Measurements from ENCODE around the gene DGKG.

Gene DGKG

GRCh38 chr3:186210852-186211500 lies 151.1 kb downstream of the DGKG start:
- DNase-seq (ENCODE audit: low spot score): no peak

- no peak for DNase-seq (ENCODE audit: low spot score)
Observed at GRCh38 chr3:186209810-186210752, 152.0 kb downstream of the DGKG start.

- DNase-seq (ENCODE audit: low spot score): no peak
Observed at GRCh38 chr3:186208296-186208989, 153.6 kb downstream of the DGKG start.

- DNase-seq (ENCODE audit: low spot score): no peak
Observed at GRCh38 chr3:186207515-186207914, 154.5 kb downstream of the DGKG start.

- no peak for DNase-seq (ENCODE audit: low spot score)
Observed at GRCh38 chr3:186200726-186201125, 161.3 kb downstream of the DGKG start.

- DNase-seq (ENCODE audit: low spot score): no peak
Observed at GRCh38 chr3:186198442-186198841, 163.6 kb downstream of the DGKG start.

- no peak for DNase-seq (ENCODE audit: low spot score)
Observed at GRCh38 chr3:186194451-186194811, 167.6 kb downstream of the DGKG start.

- no peak for DNase-seq (ENCODE audit: low spot score)
Observed at GRCh38 chr3:186193534-186194450, 168.2 kb downstream of the DGKG start.

GRCh38 chr3:186192823-186193222 lies 169.2 kb downstream of the DGKG start:
- no peak for DNase-seq (ENCODE audit: low spot score)

- DNase-seq (ENCODE audit: low spot score): no peak
Observed at GRCh38 chr3:186189492-186189891, 172.5 kb downstream of the DGKG start.

GRCh38 chr3:186187401-186188275 lies 174.4 kb downstream of the DGKG start:
- DNase-seq (ENCODE audit: low spot score): no peak

- peak; percentile 54 for DNase-seq (ENCODE audit: low spot score)
Observed at GRCh38 chr3:186185194-186185787, 176.7 kb downstream of the DGKG start.

- DNase-seq (ENCODE audit: low spot score): no peak
Observed at GRCh38 chr3:186184021-186184420, 178.0 kb downstream of the DGKG start.

- no peak for DNase-seq (ENCODE audit: low spot score)
Observed at GRCh38 chr3:186182850-186183249, 179.2 kb downstream of the DGKG start.

- DNase-seq (ENCODE audit: low spot score): no peak
Observed at GRCh38 chr3:186181901-186182300, 180.1 kb downstream of the DGKG start.

GRCh38 chr3:186180891-186181481 lies 181.0 kb downstream of the DGKG start:
- DNase-seq (ENCODE audit: low spot score): peak; percentile 54

GRCh38 chr3:186180151-186180550 lies 181.9 kb downstream of the DGKG start:
- DNase-seq (ENCODE audit: low spot score): peak; percentile 67

- DNase-seq (ENCODE audit: low spot score): no peak
Observed at GRCh38 chr3:186178412-186178811, 183.6 kb downstream of the DGKG start.

- DNase-seq (ENCODE audit: low spot score): no peak
Observed at GRCh38 chr3:186176373-186176990, 185.6 kb downstream of the DGKG start.

Data from activated CD4-positive, alpha-beta T cell treated with anti-CD3 and anti-CD28 coated beads, Interleukin-2, Interleukin-4, amounts not matched to agents 100 ng/mL and 50 ng/mL, durations not matched to agents 16 hours and 8 hours (primary cell).